Measurements from ENCODE around the gene SMYD1.

Gene SMYD1

GRCh38 chr2:88127888-88128653 is 60.4 kb downstream of the SMYD1 start, which contains the start of gene FABP1:
Gene FABP1, minus strand, starts transcription at chr2:88128062. Its CDS starts 45 bp downstream, at chr2:88128017.
- no peak for TF ChIP-seq SNAI2 (CRISPR knock-in tag; IDR thresholded peaks at IDR 0.05)
- TF ChIP-seq ZNF70 (CRISPR knock-in tag; IDR thresholded peaks at IDR 0.05) = no peak
- TF ChIP-seq GLIS3 (CRISPR knock-in tag; IDR thresholded peaks at IDR 0.05) = no peak
- no peak for TF ChIP-seq TOX (CRISPR knock-in tag; IDR thresholded peaks at IDR 0.05; ENCODE audit: borderline replicate concordance)
- TF ChIP-seq POU6F1 (CRISPR knock-in tag; IDR thresholded peaks at IDR 0.05; ENCODE audit: borderline replicate concordance, low read depth) = no peak
- no peak for TF ChIP-seq RARB (CRISPR knock-in tag; IDR thresholded peaks at IDR 0.05)
- no peak for TF ChIP-seq OSR1 (CRISPR knock-in tag; IDR thresholded peaks at IDR 0.05)
- no peak for TF ChIP-seq ARNTL (CRISPR knock-in tag; IDR thresholded peaks at IDR 0.05; ENCODE audit: borderline replicate concordance, low read depth)
- TF ChIP-seq CSDC2 (CRISPR knock-in tag; IDR thresholded peaks at IDR 0.05) = no peak
- TF ChIP-seq TCF4 (CRISPR knock-in tag; IDR thresholded peaks at IDR 0.05; ENCODE audit: borderline replicate concordance) = no peak
- no peak for TF ChIP-seq PPARA (CRISPR knock-in tag; IDR thresholded peaks at IDR 0.05; ENCODE audit: borderline replicate concordance)
- TF ChIP-seq CSRNP3 (CRISPR knock-in tag; IDR thresholded peaks at IDR 0.05) = no peak
- no peak for TF ChIP-seq ZFP30 (CRISPR knock-in tag; IDR thresholded peaks at IDR 0.05)
- TF ChIP-seq PATZ1 (CRISPR knock-in tag; IDR thresholded peaks at IDR 0.05; ENCODE audit: borderline replicate concordance) = no peak
- TF ChIP-seq ZFP3 (CRISPR knock-in tag; IDR thresholded peaks at IDR 0.05) = no peak
- no peak for TF ChIP-seq TSHZ2 (CRISPR knock-in tag; IDR thresholded peaks at IDR 0.05)
- TF ChIP-seq CREB5 (CRISPR knock-in tag; IDR thresholded peaks at IDR 0.05; ENCODE audit: low read depth) = no peak

GRCh38 chr2:88128654-88129312 is 61.2 kb downstream of the SMYD1 start:
- no peak for ATAC-seq

More at GRCh38 chr2:88127888-88128653, 60.4 kb downstream of the SMYD1 start, which contains the start of gene FABP1:
- no peak for ATAC-seq

More at GRCh38 chr2:88128654-88129312, 61.2 kb downstream of the SMYD1 start:
- TF ChIP-seq PATZ1 (CRISPR knock-in tag; IDR thresholded peaks at IDR 0.05; ENCODE audit: borderline replicate concordance) (no peak), ZNF565 (CRISPR knock-in tag; conservative IDR thresholded peaks at IDR 0.05; ENCODE audit: low read depth) (no peak), CSRNP3 (CRISPR knock-in tag; IDR thresholded peaks at IDR 0.05) (no peak), ESRRG (CRISPR knock-in tag; IDR thresholded peaks at IDR 0.05) (no peak), ZNF70 (CRISPR knock-in tag; IDR thresholded peaks at IDR 0.05) (no peak), PPARA (CRISPR knock-in tag; IDR thresholded peaks at IDR 0.05; ENCODE audit: borderline replicate concordance) (no peak), ZNF8 (CRISPR knock-in tag; IDR thresholded peaks at IDR 0.05) (no peak), OSR1 (CRISPR knock-in tag; IDR thresholded peaks at IDR 0.05) (no peak), GLIS3 (CRISPR knock-in tag; IDR thresholded peaks at IDR 0.05) (no peak), RARB (CRISPR knock-in tag; IDR thresholded peaks at IDR 0.05) (no peak), ZFP3 (CRISPR knock-in tag; IDR thresholded peaks at IDR 0.05) (no peak), SNAI2 (CRISPR knock-in tag; IDR thresholded peaks at IDR 0.05) (no peak), ARNTL (CRISPR knock-in tag; IDR thresholded peaks at IDR 0.05; ENCODE audit: borderline replicate concordance, low read depth) (no peak), BACH2 (CRISPR knock-in tag; IDR thresholded peaks at IDR 0.05; ENCODE audit: borderline replicate concordance) (no peak), CREB5 (CRISPR knock-in tag; IDR thresholded peaks at IDR 0.05; ENCODE audit: low read depth) (no peak)

Measured in SK-N-SH treated with all-trans-retinoic acid at 6 μM for 48 hours (cell line).